ENCODE measurements around the gene TNFRSF1B.
"Not testable (repeated sequence)": the region's sequence is repeated elsewhere in the genome, so short reads cannot be mapped to it uniquely, and the experiment has no call there.

Gene TNFRSF1B

DNA sequence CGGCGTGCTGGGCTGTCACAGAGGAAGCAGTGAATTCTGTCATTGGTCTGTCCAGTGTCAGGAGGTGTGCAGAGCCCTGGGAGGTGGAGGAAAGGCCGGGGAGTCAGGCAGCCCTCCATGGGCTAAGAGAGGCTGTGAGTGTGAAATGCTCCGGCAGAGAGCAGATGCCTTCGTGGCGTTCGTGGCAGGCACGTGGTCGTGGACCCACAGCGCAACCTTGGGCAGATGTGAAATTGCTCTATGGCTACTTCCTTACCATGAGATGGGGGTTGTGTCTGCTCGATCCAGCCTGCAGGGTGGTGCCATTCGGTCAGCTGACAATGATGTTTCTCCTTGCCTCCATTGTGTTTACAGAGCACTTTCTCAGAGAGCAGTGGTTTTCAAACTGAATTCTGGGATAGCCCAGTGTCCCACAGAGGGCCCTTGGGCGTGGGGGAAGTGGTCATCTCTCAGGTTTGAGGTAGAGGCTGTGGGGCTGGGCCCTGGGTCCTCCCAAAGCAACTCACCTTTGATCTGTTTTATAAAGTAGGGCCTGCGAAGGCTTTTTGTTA lies 27.9 kb downstream of the TNFRSF1B start:
- no peak for DNase-seq

DNA sequence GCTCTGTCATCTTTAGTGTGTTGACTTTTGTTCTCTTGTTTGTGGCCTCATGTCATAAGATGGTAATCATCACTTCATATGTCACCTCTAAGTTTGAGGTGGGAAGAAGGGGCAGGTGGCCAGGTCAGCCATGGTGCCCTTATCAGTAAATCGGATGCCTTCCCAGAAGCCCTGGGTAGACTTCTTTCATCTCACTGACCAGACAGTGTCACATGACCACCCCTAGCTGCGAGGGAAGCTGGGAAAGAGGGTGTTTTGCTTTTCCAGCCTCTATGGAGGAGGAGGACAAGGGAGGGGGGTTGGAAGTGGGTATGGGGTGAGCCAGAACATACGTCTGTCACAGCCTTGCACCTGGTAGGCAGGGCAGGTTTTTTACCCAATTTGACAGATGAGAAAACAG lies 28.6 kb downstream of the TNFRSF1B start:
- no peak for DNase-seq

DNA sequence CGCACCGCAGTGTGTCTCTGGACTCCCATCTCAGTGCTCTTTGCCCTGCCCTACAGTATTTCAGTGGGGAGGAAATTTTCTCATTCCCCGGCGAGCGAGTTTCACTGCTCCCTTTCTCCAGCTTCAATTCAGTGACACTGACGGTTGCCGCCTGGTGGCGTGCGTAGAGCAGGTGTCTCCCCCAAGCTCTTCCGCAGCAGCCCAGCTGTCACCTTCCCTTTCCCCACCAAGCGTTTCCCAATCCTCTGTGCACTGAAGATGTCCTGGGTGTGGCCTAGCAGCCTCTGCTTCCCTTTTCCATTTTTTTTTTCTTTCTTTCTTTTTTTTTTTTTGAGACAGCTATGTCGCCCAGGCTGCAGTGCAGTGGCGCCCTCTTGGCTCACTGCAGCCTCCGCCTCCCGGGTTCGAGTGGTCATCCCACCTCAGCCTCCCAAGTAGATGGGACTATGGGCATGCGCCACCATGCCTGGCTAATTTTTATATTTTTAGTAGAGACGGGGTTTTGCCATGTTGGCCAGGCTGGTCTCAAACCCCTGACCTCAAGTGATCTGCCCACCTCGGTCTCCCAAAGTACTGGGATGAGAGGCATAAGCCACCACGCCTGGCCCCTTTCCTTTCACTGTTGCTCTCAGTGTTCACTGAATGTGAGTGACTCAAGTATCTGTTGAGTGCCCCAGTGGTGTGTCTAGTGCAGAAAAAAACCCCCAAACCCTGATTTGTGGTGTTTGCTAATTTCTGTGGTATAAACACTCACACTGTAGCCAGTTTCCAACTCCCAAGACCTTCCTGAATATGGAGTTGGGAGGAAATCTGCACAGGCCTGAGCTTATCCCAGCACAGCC lies 30.1 kb downstream of the TNFRSF1B start:
- no peak for DNase-seq

DNA sequence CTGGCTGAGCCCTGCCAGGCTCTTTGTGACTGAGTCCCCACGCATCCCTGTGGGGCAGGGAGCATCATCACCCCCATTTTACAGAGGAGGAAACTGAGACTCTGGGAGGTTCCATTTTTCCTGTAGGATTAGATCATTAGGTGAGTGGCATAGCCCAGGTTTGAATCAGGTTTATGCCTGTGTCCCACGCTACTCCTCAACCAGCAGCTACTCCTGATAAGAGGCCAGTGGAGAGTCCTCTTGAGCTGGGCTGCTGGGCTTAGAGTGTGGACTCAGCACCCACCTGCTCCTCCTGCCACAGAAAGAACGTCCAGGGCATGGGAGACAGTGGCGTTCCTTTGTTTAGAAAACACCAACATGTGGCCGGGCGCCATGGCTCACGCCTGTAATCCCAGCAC lies 30.7 kb downstream of the TNFRSF1B start:
- DNase-seq = no peak

DNA sequence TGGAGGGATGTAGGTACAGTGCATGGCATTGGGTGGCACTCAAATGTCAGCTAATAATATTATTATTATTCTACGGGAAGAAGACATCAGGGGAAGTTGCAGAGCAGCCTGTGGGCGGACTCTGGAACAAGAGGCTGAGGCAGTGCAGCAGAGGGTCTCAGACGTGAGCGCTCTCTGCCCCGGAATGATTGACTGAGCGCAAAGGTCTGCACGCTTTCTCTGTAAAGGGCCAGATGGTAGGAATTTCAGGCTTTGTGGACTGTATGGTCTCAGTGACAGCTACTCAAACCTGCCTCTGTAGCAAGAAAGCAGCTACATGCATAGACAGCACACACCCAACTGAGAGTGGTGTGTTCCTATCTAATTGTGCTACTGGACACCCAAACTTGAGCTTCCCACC lies 33.4 kb downstream of the TNFRSF1B start:
- DNase-seq = no peak

DNA sequence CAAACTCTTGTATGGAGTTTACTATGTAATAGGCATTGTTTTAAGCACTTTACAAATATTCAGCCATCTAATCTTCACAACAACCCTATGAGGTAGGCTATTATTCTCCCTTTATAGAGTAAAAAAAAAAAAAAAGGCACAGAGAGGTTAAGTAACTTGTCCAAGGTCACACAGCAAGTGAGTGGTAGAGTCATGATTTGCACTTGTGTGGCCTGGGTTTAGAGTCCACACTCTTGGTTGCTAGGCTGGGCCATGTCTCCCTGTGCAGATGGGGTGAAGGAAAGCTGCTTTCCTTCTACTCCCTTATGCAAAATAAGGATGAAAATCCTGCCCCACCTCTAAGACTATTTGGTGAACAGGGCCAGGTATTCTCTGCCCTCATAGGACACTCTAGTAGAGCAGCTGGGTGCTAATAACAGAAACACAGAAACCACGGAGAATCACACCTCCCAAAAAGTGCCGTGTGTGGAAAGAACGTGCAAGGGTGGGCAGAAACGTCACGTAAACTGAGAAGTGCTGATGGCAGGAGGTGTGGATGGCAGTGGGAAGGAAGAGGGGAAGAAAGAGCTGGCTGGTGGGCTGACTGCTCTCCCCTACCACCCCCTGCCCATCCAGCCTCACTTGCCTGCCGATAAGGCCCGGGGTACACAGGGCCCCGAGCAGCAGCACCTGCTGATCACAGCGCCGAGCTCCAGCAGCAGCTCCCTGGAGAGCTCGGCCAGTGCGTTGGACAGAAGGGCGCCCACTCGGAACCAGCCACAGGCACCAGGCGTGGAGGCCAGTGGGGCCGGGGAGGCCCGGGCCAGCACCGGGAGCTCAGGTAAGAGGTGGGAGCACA lies 34.8 kb downstream of the TNFRSF1B start:
- no peak for DNase-seq

DNA sequence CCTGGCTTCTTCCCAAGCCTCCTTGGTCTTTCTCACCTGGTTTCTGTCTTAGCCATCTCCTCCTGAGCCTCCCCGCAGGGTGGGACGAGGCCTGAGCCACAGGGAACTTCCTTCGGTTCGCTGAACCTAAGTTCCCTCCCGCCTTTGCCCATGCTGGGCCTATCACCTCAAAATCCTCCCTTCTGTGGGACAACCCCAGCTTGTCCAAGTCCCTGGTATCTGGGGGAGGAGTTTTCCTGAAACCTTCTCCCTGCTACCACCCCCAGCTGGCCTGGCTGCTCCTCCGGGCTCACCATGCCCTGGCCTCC lies 35.4 kb downstream of the TNFRSF1B start:
- DNase-seq = no peak

DNA sequence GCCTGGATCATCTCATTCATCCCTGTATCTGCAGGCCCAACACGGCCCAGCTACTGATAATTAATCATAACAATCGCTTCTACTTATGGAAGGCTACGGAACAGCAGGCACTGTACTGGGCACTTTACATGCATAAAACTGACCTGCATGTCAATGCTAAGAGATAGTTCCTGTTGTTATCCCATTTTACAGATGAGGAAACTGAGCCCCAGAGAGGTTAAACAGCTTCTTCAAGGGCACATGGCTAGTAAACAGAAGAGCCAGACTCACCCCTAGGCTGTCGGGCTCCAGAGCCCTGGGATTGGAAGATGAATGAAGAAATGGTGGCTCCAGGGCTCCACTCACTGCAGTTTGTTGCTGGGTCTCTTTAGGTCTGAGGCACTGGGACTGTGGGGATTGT lies 35.8 kb downstream of the TNFRSF1B start:
- no peak for DNase-seq

DNA sequence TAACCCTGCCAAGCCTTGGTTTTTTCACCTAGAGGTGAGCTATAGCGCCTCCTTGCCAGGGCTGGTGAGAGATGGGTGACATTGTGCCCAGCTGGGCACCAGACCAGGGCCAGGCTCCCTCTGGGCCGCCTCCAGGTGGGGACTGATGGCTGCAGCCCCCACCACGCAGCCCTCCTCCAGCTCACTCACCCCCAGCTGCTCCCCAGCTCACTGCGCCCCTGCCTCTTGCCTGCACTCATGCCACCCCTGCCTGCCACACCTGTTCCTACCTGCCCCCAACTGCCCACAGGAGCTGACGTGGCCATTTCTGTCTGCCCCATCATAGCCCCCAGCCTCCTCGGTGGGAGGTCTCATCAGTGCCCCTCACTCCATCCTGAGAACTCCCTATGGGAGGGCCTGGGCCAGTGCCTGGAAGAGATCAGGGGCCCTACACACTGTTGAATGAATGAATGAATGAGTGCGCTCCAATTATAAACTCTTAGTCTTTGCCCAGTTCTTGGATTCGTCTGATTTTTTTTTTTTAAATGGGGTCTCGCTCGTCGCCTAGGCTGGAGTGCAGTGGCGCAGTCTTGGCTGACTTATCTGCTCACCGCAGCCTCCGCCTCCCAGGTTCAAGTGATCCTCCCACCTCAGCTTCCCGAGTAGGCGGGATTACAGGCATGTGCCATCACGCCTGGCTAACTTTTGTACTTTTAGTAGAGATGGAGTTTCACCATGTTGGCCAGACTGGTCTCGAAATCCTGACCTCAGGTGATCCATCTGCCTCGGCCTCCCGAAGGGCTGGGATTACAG lies 36.6 kb downstream of the TNFRSF1B start:
- no peak for DNase-seq

DNA sequence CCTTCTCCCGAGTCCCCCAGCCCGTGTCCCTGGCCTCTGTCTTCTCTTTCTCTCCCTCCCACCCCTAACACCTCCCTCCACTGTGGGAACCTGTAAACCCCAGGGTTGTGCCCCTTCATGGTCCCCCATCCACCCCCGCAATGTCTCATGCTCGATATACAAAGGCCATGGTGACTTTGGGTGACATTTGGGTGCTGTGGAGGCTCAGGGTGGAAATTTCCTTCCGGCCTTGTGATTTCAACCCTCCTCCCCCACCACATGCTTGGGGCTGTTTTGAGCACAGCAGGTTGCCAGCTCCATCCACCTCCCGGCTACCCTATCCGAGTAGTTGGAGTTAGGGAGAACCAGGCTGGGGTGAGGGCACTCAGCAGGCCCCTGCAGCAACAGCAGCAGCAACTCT lies 37.3 kb downstream of the TNFRSF1B start:
- no peak for DNase-seq

DNA sequence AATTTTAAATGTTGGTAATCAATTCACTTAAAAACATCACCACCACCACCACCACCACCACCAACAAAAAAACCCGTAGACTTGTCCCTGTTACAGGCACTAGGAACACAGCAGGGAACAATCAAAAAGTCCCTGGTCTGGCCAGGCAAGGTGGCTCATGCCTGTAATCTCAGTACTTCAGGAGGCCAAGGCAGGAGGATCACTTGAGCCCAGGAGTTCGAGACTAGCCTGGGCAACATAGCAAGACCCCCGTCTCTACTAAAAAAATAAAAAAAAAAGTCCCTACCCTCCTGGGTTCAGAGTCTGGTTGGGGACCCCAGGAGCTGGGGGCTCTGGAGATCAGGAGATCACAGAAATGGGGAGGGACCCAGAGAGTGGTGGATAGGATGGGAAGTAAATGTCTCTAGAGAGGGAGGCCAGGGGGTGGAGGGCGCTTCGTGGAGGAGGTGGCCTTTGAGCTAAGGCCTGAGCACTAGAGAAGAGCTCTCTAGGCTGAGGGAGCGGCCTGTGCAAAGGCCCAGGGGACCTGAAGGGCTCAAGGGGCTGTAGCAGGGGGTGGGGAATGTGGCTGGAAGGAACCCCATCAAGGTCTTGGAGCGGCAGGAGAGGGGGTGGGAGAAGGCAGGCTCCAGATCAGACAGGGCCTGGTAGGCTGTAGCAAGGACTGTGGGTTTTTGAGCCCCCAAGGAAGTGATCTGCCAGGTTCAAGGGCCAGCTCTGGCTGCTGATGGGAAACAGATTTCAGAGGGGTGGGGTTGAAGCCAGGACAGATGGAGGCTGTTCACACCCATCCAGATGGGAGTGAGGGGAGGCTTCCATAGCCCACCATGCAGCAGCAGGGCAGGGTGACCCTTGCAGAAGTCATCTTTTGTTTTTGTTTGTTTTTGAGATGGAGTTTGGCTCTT lies 38.2 kb downstream of the TNFRSF1B start:
- no peak for DNase-seq

DNA sequence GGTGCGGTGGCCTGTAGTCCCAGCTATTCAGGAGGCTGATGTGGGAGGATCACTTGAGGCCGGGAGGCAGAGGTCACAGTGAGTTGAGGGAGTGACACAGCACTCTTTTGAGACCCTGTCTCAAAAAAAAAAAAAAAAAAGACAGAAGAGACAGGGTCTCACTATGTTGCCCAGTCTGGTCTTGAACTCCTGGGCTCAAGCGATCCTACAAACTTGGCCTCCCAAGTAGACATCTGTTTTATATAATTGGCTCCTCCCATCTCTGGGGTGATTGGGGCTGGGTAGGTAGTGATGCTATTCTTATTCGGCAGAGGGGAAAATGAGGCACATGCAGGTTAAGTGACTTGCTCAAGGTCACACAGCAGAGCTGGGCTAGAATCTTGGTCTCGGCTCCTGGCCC lies 39.4 kb downstream of the TNFRSF1B start:
- DNase-seq = no peak

DNA sequence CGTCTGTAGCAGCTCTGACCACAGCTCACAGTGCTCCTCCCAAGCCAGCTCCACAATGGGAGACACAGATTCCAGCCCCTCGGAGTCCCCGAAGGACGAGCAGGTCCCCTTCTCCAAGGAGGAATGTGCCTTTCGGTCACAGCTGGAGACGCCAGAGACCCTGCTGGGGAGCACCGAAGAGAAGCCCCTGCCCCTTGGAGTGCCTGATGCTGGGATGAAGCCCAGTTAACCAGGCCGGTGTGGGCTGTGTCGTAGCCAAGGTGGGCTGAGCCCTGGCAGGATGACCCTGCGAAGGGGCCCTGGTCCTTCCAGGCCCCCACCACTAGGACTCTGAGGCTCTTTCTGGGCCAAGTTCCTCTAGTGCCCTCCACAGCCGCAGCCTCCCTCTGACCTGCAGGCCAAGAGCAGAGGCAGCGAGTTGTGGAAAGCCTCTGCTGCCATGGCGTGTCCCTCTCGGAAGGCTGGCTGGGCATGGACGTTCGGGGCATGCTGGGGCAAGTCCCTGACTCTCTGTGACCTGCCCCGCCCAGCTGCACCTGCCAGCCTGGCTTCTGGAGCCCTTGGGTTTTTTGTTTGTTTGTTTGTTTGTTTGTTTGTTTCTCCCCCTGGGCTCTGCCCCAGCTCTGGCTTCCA lies 40.1 kb downstream of the TNFRSF1B start:
- DNase-seq = no peak

DNA sequence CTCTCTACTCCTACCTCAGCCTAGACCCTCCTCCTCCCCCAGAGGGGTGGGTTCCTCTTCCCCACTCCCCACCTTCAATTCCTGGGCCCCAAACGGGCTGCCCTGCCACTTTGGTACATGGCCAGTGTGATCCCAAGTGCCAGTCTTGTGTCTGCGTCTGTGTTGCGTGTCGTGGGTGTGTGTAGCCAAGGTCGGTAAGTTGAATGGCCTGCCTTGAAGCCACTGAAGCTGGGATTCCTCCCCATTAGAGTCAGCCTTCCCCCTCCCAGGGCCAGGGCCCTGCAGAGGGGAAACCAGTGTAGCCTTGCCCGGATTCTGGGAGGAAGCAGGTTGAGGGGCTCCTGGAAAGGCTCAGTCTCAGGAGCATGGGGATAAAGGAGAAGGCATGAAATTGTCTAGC lies 41.5 kb downstream of the TNFRSF1B start:
- DNase-seq = no peak

DNA sequence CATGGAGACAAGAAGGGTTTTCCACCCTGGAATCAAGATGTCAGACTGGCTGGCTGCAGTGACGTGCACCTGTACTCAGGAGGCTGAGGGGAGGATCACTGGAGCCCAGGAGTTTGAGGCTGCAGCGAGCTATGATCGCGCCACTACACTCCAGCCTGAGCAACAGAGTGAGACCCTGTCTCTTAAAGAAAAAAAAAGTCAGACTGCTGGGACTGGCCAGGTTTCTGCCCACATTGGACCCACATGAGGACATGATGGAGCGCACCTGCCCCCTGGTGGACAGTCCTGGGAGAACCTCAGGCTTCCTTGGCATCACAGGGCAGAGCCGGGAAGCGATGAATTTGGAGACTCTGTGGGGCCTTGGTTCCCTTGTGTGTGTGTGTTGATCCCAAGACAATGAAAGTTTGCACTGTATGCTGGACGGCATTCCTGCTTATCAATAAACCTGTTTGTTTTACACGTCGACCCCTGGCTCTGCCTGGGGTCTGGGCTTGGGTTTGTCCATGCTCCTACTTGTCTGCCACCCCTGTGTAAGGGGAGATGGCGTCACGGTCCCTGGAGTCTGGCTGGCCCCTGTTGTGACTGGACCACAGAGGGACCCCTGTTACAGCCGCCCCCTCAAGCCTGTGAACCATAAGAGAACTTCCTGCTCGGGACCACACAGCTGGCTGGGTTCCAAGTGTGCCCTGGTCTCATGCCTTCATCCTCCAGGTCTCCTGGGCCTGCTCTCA lies 42.1 kb downstream of the TNFRSF1B start:
- peak; percentile 71 for DNase-seq

DNA sequence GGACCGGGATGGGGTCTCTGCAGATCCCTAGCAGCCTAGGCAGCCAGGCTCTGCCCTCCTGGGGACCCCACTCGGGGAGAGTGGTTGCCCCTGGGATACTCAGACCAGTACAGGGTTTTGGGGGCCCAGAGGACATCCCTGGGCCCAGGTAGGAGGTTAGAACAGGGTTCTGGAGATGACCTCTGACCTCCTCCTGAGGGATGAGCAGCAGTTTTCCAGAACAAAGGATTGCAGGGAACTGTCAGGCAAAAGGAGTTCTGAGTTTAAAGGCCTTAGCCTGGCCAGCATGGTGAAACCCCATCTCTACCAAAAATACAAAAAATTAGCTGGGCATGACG lies 42.7 kb downstream of the TNFRSF1B start:
- DNase-seq = no peak

DNA sequence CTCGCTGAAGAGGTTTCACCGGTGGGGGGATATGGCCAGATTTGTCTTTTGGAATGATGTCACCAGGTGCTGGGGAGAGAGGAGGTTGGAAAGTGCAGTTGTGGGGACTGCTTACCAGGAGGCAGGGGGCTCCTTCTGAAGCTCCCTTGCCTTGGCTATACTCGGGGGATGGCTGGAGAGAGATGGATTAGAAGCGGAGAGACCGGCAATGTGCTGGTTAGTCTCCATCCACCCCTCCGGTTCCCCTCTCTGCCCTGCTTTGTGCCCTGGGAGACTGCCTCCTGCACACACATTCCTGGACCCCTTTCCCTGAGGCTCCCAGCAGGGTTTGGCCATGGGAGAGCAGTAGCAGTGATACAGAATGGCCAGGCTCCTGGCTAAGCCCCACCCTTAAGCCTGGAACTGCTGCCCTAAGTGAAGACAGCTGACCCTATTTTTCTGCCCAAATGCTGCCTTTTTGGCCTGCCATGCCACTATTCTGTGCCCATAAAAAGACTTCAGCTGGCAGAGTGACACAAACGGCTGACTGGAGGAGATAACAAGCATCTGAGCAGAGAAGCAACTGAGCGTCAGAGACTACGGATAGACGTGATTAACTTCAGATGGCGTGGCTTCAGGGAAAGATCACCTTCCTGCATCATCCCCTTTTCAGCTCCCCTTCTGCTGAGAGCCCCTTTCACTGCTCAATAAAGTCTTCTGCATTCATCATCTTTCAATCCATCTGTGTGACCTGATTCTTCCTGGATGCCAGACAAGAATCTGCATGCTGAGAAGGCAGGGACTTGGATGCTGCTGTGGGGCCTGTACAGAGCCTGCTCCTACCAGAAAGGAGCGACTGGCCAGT lies 48.5 kb downstream of the TNFRSF1B start:
- DNase-seq = no peak

DNA sequence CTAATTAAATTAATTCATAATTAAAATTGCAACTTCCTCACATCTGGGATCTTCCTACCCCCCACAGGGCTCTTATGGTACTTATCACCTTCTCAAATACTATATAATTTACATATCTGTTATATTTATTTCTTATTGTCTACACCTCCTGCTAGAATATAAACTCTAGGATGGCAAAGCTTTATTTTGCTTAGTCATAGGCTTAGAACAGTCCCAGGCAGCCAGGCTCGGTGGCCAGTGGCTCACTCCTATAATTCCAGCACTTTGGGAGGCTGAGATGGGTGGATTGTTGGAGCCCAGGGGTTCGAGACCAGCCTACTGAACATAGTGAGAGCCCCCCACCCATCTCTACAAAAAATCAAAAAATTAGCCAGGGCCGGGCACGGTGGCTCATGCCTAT lies 53.0 kb downstream of the TNFRSF1B start:
- no peak for DNase-seq

DNA sequence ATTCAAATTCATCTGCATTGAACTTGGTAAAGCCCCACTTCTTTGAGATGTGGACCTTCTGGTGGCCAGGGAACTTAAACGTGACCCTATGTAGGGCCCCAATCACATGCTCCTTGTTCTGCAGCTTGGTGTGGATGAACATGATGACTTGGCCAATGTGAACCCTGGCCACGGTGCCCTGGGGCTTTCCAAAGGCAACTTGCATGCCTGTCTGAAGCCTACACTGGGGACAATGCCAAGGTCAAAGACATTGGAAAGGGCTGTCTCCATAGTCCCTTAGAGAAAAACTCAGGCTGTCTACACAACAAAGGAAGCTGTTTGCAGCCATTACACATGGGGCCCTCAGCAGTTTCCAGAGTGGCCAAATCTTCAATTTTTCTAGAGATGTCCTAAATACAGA lies 54.1 kb downstream of the TNFRSF1B start:
- DNase-seq = no peak

DNA sequence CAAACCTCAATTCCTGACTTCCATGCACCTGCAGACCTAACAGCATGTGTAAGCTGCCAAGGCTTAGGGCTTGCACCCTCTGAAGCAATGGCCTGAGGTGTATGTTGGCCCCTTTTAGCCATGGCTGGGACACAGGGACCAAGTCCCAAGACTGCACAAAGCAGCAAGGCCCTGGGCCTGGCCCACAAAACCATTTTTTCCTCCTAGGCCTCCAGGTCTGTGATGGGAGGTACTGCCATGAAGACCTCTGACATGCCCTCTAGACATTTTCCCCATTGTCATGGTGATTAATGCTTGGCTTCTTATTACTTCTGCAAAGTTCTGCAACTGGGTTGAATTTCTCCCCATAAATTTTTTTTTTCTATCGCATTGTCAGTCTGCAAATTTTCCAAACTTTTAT lies 55.9 kb downstream of the TNFRSF1B start:
- not testable (repeated sequence) for DNase-seq
